HUES48 (cell line): ENCODE data around the gene GAS7.

Source experiments
- H3K27ac ChIP-seq: one replicate; pipeline ENCODE4 v1.7.0; 2013; ENCODE audit warnings: low read depth, low read length, inconsistent platforms
- H3K27me3 ChIP-seq: 2 replicates; pipeline ENCODE4 v1.6.1; 2013; ENCODE audit warnings: mild to moderate bottlenecking, low read length; ENCODE audit not compliant: control insufficient read depth, insufficient read depth
- H3K36me3 ChIP-seq: 2 replicates; pipeline ENCODE4 v1.6.1; 2013; ENCODE audit warnings: low read length; ENCODE audit not compliant: control insufficient read depth, insufficient read depth
- H3K4me1 ChIP-seq: 2 replicates; pipeline ENCODE4 v1.6.1; 2013; ENCODE audit warnings: mild to moderate bottlenecking, low read length; ENCODE audit not compliant: control insufficient read depth, insufficient read depth
- H3K4me3 ChIP-seq: 2 replicates; pipeline ENCODE4 v1.5.1; 2013; ENCODE audit warnings: mild to moderate bottlenecking, low read depth, low read length
- H3K9ac ChIP-seq: 2 replicates; pipeline ENCODE4 v1.6.1; 2013; ENCODE audit warnings: mild to moderate bottlenecking, low read depth, low read length, moderate library complexity
- H3K9me3 ChIP-seq: 2 replicates; pipeline ENCODE4 v1.6.1; 2013; ENCODE audit warnings: low read length; ENCODE audit not compliant: control insufficient read depth, insufficient read depth

Gene GAS7

DNA sequence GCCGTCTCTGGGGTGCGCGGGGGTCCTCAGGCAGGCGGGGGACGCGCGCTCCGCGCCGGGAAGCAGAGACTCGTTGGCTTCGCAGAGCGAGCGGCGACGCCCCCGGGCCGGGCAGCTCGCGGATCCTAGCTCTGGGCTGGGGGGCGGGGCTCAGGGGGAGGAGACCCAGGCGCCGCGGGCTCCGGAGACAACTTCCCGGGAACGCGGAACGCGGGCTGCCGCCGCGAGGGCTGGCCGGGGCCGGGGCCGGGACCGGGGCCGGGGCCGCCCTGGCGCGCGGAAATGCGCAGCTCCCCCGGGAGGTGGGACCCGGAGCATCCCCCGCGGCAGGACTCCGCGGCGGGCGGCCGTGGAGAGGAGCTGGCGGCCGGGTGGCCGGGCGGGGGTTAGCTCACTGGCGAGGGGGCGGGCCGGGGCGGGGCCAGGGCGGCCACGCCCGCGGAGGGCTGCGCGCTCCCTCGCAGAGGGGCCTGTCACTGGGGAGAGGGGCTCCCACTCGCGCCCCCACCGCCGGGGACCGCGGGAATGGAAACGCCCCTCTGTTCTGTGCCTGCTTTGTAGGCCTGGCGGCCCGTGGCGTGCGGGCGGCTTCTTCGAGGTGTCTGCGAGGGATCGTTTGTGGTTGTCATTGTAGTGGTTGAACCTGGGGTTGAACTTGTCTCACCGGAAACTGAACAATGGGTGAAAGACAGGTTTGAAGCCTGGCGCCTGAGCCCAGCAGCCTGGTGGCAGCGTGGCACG, at the start of gene GAS7:
GAS7 (minus strand) TSS at position 98 of the 741 bp plus-strand sequence.
- Histone ChIP-seq H3K36me3 (no peaks in the 10 kb centered on the region), H3K4me3 (peak within 1 kb of the TSS; percentile 72), H3K9me3 (peaks cover 3% of the 10 kb centered on the region; the same call in 1 of the 2 replicates), H3K9ac (no peak within 1 kb of the TSS), H3K27me3 (peaks cover 38% of the 10 kb centered on the region), H3K4me1 (no peaks in the 10 kb centered on the region), H3K27ac (no peak within 1 kb of the TSS)

DNA sequence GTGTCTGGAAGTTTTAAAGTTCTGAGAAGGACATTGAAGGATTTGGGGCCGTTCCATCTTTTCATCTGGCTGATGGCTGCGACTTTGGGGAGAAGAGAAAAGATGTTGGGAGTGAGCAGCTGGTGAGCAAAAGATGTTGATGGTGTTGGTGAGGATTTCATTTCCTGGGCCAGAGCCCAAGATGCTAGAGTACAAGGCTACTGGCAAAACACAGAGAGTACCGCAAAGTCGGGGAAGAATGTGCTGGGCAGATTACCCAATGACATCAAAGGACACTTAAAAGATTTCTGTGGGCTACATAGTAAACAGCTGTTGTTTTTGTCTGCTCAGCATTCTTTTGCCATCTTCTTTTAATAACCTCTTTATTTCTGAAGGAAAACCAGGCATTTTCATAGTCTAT, 49.4 kb upstream of the GAS7 start:
- H3K27me3 ChIP-seq, result no peaks in the 10 kb centered on the region

DNA sequence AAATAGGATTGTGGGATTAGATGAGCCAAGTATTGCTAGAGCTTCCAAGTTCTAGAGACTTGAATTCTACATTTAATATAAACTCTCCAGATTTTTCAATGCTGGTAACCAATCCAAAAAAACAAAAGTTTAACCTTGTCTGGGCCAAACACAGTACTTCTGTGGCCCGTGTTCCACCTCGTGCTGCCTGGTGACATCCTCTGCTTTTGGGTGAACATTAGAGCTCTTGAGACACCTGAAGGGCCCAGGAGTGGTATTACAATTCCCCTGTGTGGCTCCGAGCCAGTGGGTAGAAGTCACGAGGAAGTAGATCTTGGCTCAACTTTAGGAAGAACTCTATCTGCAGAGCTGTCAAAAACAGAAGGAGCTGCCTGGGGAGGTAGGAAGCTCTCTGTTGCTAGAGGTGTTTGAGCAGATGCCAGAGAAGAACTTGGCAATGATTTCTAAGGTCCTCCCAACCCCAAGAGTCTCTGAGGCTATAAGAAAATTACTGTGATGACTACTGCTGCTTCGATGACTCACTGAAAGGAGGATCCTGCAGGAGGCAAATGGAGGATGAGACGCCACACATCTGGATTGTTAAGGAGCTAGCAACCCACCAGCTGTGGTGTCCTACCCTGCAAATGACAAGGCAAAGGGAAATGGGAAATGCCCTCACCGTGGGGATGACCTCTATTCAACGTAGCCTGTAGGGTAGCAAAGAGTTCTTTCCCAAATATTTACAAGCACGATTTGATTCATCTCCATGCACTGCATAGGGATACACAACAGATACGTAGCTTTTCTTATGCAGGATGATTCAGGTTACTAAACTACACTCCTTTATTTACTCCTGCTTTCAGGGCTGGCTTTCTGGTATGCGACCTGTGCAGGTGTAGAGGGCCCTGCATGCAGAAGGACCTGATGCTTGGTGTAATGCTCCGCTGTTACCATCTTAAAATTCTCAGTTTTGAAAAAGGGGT, 45.8 kb upstream of the GAS7 start:
- no peak overlapping the region for H3K27ac ChIP-seq
- no peaks in the 10 kb centered on the region for H3K4me1 ChIP-seq
- no peak overlapping the region for H3K9ac ChIP-seq
- H3K36me3 ChIP-seq, result no peaks in the 10 kb centered on the region
- no peaks in the 10 kb centered on the region for H3K9me3 ChIP-seq
- no peaks in the 10 kb centered on the region for H3K27me3 ChIP-seq
- H3K4me3 ChIP-seq, result no peak overlapping the region

More for the DNA sequence above, 49.4 kb upstream of the GAS7 start:
- H3K9me3 ChIP-seq, result no peaks in the 10 kb centered on the region
- no peak overlapping the region for H3K27ac ChIP-seq
- H3K4me3 ChIP-seq, result no peak overlapping the region
- no peak overlapping the region for H3K9ac ChIP-seq
- no peaks in the 10 kb centered on the region for H3K4me1 ChIP-seq
- H3K36me3 ChIP-seq, result no peaks in the 10 kb centered on the region

DNA sequence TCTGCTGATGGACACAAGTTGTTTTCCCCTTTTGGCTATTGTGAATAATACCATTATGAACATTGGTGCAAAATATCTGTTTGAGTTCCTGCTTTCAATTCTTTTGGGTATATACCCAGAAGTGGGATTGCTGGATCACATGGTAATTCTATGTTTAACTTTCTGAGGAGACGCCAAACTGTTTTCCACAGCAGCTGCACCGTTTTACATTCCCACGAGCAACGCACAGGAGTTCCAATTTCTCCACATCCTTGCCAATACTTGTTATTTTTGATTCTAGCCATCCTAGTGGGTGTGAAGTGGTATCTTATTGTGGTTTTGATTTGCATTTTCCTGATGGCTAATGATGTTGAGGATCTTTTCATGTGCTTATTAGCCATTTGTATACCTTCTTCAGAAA, 43.4 kb upstream of the GAS7 start:
- H3K9me3 ChIP-seq, result no peaks in the 10 kb centered on the region
- no peaks in the 10 kb centered on the region for H3K4me1 ChIP-seq
- no peak overlapping the region for H3K27ac ChIP-seq
- H3K9ac ChIP-seq, result no peak overlapping the region
- H3K36me3 ChIP-seq, result no peaks in the 10 kb centered on the region
- H3K27me3 ChIP-seq, result no peaks in the 10 kb centered on the region
- H3K4me3 ChIP-seq, result no peak overlapping the region

DNA sequence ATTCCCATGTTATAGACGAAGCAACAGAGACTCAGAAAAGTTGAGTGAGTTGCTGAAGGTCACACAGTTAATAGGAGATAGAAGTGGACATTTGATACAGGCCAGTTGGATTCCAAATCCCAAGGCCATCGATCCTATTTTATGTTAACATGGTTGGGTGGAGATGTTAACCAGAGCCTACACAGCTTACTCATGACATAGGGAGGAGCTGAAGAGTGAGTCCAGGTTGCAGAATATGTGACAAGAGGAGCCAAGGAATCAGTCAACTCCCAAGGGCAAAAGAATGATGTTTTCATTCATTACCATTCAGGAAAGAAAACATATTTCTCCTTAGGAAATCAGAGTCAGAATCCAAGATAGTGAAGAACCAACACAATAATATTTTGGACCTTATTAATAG, 40.3 kb upstream of the GAS7 start:
- H3K27me3 ChIP-seq, result no peaks in the 10 kb centered on the region
- H3K27ac ChIP-seq, result no peak overlapping the region
- no peaks in the 10 kb centered on the region for H3K36me3 ChIP-seq
- no peaks in the 10 kb centered on the region for H3K4me1 ChIP-seq
- H3K9me3 ChIP-seq, result no peaks in the 10 kb centered on the region
- H3K4me3 ChIP-seq, result no peak overlapping the region
- H3K9ac ChIP-seq, result no peak overlapping the region

DNA sequence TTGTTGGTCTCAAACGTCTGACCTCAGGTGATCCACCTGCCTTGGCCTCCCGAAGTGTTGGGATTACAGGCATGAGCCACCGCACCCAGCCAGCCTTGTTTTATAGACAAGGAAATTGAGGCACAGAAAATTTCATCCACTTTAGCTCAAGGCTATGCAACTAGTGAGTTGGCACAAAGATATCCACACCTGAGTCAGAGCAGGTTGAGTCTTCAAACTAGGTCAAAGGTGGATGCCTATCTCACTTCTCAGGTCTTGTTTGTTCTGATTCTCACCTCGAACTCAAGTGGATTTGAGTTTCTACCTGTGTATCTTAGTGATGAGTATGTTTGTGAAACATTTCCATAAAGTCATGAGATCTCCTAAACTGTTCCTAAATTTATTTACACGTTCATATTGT, 35.6 kb upstream of the GAS7 start:
- H3K36me3 ChIP-seq, result no peaks in the 10 kb centered on the region
- H3K9me3 ChIP-seq, result no peaks in the 10 kb centered on the region; the same call in 1 of the 2 replicates
- H3K9ac ChIP-seq, result no peak overlapping the region
- no peaks in the 10 kb centered on the region for H3K4me1 ChIP-seq
- no peak overlapping the region for H3K4me3 ChIP-seq
- no peaks in the 10 kb centered on the region for H3K27me3 ChIP-seq
- H3K27ac ChIP-seq, result no peak overlapping the region

DNA sequence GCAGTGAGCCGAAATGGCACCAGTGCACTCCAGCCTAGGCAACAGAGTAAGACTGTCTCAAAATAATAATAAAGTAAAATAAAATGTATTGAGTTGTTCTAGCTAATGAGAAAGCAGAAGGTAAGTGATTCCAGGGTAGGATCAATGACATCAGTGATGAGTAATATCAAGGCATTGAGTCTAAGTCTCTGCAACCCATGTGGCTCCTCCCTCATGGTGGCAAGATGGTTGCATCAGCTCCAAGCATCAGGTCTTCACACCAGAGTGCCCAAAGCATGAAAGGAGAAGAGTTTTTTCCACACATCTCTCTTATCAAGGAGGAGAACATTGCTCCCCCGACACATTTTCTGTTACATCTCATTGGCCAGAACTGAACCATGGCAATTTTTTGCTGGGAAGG, 34.8 kb upstream of the GAS7 start:
- Histone ChIP-seq H3K4me3 (no peak overlapping the region), H3K27me3 (no peaks in the 10 kb centered on the region), H3K9me3 (no peaks in the 10 kb centered on the region; the same call in 1 of the 2 replicates), H3K4me1 (no peaks in the 10 kb centered on the region), H3K27ac (no peak overlapping the region), H3K9ac (no peak overlapping the region), H3K36me3 (no peaks in the 10 kb centered on the region)

DNA sequence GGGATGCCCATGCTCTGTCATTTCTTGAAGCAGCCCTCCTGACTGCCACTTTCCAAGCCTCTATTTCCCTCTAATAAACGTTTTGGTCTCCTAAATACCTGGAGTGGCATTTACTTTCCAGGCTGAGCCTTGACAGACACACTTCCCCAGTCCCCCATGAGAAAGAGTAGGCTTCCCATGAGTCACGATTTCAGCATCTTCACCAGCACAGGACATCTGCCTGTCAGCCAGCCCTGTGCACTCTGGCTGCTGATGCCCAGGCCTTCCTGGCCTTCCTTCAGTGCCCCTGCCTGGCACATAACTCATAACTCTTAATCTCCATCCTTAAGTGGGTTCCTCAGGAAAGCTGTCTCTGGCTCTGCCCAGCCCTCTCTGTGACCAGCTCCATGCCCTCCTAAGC, 30.8 kb upstream of the GAS7 start:
- no peaks in the 10 kb centered on the region for H3K4me1 ChIP-seq
- H3K27ac ChIP-seq, result no peak overlapping the region
- no peak overlapping the region for H3K4me3 ChIP-seq
- no peaks in the 10 kb centered on the region; the same call in 1 of the 2 replicates for H3K9me3 ChIP-seq
- H3K27me3 ChIP-seq, result no peaks in the 10 kb centered on the region
- H3K9ac ChIP-seq, result no peak overlapping the region
- H3K36me3 ChIP-seq, result no peaks in the 10 kb centered on the region

DNA sequence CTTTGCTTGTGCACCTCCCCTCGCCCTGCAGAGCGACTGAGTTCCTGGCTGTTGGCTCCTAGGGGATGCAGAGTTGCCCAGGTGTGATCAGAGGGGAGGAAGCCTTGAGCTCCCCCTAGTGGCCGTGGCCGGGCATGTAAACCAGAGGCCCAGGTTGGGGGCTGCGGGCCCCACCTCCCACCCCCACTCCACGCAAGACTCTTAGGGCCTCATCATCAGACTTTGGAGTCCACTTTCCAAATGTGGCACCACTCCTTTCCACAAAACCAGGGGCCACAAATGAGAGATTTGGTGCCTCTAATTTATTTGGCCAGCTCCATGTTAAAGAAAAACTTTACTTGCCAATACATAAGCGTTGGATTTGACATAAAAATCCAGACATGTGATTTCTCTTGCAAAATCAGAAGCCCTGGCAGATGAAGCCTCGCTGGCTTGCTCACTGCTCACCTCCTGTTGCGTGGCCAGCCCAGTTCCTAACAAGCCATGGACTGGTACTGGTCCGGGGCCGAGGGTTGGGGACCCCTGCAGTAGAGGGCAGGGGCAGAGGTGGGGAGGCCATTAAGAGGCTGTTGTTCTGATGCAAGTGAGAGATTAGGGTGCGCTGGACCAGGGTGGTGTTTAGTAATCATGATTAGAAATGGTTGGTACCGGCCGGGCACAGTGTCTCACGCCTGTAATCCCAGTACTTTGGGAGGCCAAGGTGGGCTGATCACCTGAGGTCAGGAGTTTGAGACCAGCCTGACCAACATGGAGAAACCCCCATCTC, 28.7 kb upstream of the GAS7 start:
- H3K27me3 ChIP-seq, result no peaks in the 10 kb centered on the region
- H3K9me3 ChIP-seq, result peaks cover 3% of the 10 kb centered on the region; the same call in 1 of the 2 replicates
- H3K36me3 ChIP-seq, result no peaks in the 10 kb centered on the region
- H3K4me1 ChIP-seq, result no peaks in the 10 kb centered on the region
- H3K4me3 ChIP-seq, result no peak overlapping the region
- no peak overlapping the region for H3K9ac ChIP-seq
- H3K27ac ChIP-seq, result no peak overlapping the region

DNA sequence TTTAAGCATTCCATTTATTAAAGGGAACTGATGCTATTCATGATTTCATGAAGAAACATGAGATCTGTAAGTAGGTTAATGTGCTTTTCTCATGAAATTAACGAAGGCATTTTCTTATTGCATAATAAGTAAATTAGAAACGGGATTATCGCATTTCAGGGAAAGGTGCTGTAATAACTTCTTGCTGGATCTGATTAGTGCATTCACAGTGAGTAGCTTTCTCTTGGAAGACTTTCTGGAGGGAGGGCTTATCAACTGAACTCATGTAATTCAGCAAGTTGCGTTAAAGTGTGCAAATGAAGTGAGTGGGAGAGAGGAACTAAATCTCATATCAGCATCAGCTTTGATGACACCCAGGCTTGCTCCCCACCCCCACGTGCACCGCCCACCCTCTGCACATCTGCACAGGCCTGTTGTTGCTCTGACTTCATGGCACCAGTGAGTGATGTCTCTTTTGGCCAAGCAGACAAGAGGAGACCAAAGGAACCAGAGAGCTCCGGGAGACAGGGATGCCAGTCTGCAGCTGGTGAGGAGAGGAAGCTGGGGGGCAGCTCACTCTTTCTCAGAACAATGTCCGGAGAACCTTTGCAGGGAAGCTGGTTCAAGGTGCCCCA, 26.3 kb upstream of the GAS7 start:
- Histone ChIP-seq H3K4me1 (no peaks in the 10 kb centered on the region), H3K9ac (no peak overlapping the region; the same call in 1 of the 2 replicates), H3K27me3 (no peaks in the 10 kb centered on the region), H3K4me3 (no peak overlapping the region), H3K9me3 (0 out of 2 replicates have a peak, but pooled peaks cover 3% of the 10 kb centered on the region), H3K36me3 (no peaks in the 10 kb centered on the region), H3K27ac (no peak overlapping the region)
